ENCODE data around the gene ABCC8.
A peak's percentile ranks its signal among the peaks of the same experiment; 100 is the strongest.

The ABCC8 gene

DNA sequence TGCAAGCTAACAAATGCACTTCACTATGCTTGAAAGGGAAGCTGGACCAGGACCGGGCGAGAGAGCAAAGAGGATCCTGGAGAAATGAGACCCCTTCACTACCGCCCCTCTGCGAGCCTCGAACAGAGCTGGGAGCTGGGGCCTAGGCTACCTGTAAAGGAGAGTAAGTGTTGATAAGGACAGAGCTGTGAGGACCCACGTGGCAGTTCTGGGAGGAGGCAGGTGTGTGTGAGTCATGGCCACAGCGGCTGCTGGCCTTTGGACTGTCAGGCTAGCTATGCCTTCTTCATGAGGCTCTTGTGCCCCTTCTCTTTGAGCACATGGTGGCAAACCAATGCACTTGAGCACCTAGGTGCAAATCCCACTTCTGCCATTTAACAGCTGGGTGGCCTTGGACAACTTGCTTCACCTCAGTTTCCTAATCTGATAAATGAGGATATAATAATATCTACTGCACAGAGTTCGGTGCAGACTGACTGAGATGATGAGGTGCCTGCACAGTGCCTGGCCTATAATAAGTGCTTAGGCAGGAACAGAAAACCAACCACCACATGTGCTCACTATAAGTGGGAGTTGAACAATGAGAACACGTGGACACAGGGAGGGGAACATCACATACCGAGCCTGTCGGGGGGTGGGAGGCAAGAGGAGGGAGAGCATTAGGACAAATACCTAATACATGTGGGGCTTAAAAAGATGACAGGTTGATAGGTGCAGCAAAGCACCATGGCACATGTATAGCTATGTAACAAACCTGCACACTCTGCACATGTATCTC is 52.9 kb downstream of the ABCC8 start:
- DNase-seq = no peak

- DNase-seq = no peak
Observed at GRCh38 chr11:17421781-17422180, 54.9 kb downstream of the ABCC8 start.

GRCh38 chr11:17418444-17419081 is 58.1 kb downstream of the ABCC8 start:
- DNase-seq = no peak

DNA sequence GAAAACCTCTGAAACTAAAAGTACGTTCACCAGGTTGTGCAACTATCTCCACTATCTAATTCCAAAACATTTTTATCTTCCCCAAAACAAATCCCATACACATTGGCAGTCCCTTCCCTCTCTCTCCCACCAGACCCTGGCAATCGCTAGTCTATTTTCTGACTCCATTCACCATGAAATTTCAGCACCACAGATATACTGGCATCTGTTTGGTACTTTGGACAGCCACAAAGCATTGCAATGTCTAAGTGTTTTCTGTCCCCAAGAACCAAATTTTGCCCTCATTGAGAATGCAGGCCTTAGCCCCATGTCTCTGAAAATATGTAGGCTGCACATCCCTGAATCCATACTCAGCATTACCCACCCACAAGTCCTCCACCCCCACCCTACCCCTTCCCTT is 60.2 kb downstream of the ABCC8 start:
- no peak for DNase-seq

DNA sequence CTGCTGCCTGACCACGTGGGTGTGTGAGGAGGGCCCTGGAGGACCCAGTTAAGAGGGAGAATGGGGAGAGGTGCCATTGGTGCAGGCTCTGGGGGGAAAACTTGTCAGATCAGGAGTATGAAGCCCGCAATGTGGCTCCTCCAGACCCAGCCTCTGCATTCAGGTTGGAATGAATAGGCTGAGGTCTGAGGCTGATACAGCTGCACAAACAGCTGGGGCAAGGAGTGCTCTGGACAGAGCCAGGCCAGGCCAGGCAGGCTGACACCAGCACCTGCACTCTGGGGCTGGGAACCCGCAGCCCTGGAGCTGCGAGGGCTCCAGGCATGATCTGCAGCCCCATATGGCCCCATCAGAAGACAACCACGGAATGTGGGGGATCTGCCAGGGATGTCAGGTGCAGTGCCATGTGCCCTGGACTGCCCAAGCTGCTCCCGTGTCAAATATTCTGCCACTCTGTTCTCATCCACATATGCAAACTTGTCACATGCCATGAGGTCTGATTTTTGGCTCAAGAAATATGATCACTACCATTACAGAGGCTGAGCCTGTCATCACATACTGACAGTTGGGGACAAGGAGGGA is 61.0 kb downstream of the ABCC8 start:
- DNase-seq = no peak

DNA sequence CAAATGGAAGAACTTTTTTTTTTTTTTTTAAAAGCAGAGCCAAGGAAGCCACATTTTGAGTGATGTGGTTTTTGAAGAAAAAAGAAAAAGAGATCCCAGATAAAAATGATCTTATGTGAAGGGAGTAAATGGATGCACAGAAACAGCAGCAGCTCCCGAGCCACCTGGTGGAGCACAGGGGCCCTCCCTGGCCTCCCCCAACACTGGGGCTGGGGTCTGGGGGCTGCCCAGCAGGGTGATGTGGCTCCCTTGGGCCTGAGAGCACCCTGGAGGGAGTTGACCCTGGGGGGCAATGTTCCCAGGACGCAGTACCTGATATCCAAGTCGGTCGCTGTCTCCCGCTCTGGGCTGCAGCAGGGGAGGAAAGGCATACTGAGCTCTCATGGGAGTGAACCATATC is 61.7 kb downstream of the ABCC8 start:
- DNase-seq = no peak

DNA sequence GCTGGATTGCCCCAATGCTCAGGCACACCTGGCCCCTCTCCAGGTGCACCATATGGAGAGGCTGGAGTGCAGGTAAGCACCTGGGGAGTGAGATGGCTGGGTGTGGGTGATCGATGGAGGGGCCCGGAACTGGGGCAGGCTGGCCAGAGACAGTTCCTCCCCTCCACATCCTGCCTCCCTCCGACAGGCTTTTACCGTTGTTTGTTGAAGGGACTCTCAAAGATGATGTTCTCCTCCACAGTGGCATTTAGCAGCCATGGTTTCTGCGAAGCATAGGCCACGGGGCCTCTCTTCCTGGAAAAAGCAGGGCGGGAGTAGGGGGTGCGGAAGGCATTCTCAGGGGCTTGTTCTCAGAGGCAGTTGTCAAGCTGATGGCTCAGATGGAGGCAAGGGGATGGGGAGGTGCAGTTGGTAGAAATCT is 62.3 kb downstream of the ABCC8 start:
- DNase-seq = peak; percentile 98

DNA sequence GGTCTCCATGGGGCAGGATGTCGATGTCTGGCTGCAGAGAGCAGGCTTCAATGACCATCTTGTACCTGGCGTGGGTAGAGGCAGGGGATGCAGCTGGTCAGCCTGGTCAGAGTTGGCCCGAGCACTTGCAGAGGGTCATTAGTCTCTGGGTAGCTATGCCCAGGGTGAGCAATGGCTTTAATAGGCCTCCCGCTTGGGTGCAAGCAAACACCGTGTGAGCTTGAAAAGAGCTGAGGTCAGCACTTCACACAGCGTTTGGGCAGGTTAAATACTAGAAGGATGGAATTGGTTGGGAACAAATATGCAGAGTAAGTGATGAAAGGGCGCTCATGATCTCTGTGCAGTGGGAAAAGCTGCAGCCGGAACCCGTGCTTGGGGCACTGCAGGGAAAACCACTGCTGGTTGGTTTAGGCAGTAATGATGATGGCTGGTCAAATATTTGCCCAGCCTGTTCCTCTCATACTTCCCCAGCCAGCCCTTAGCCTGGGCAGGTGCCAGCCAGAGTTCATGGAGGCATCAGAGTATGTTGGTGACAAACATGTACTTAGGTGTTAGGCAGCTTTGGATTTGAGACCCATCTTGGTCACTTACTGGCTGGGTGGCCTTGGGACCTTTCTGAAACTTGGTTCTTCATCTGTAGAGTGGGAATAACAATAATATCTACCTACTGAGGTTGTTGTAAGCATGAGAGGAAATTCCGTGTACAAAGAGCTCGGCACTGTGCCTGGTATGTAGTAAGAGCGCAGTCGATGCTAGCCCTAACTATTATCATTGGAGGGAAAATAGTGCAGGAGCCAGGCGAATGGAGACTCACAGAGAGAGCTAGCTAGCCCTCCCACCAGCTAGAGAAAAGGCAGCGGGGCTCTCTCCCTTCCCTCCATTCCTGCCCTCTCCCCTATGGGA is 63.0 kb downstream of the ABCC8 start:
- DNase-seq = peak; percentile 98

- peak; percentile 78 for DNase-seq
Observed at GRCh38 chr11:17412488-17413180, 64.0 kb downstream of the ABCC8 start.

GRCh38 chr11:17411418-17411817 is 65.2 kb downstream of the ABCC8 start:
- no peak for DNase-seq

DNA sequence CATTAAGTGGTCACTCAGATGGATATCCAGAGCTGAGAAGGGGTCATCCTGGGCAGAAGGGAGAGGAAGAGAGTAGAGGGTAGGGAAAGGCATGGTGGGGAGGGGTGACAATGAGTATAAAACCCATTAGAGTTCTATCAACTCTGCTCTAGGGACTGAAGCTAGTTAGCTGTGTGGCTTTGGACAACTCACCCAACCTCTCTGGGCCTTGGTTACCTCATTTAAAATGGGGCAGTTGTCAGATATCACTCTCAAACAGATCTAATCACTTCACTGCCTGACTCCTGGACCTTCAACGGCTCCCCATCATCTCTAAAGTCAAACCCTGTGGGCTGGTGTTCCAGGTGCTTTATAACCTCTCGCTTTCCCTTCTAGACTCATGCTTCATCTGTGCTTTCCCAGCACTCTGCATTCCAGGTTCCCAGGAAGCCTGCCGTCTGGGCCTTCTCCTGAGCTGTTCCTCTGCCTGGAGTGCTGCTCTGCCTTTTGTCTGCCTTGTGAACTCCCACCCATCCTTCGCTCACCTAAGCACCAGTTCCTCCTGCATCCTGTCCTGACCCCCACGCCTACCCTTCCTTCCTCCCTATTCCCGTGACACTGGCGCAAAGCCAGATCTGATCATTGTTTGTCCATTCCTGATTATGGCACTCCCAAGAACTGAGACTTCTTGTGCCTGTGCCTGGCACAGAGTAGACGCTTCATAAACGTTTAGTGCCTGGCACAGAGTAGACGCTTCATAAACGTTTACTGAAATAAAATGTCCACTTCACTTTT is 65.9 kb downstream of the ABCC8 start:
- peak; percentile 63 for DNase-seq

GRCh38 chr11:17408641-17409040 is 68.0 kb downstream of the ABCC8 start:
- peak; percentile 68 for DNase-seq

GRCh38 chr11:17408026-17408425 is 68.6 kb downstream of the ABCC8 start:
- DNase-seq = no peak

DNA sequence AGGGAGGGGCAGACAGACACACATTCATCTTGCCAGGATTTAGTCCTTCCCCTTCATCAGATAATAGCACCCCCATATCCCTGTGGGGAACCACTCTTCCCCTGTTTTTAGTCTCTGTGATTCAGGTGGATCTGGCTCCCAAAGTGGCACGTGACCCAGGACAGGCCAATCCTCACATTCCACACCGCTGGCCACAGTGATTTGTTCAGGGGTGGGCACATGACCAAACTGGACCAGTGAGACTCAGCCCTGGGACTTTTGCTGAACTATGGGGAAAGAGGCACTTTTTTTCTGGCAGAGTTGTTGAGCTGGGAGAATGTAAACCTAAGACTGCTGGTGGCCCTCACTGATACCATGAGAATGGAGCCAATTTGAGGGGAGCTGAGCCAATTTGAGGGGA is 69.1 kb downstream of the ABCC8 start:
- DNase-seq = no peak

DNA sequence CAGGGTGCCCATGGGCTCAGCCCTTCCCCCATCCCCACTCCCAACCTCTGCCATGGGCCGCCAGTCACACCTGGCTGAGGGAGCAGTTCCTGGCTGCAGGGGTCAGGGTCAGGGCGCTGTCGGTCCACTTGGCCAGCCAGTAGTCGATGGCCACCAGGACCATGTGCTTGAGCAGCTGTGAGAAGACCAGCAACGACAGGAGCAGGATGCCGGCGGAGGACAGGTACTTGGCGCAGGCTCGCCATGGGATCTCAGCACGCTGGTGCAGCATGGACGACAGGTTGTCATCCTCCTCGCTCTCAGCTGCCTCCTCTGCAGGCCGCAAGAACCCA is 69.9 kb downstream of the ABCC8 start:
- DNase-seq = no peak

DNA sequence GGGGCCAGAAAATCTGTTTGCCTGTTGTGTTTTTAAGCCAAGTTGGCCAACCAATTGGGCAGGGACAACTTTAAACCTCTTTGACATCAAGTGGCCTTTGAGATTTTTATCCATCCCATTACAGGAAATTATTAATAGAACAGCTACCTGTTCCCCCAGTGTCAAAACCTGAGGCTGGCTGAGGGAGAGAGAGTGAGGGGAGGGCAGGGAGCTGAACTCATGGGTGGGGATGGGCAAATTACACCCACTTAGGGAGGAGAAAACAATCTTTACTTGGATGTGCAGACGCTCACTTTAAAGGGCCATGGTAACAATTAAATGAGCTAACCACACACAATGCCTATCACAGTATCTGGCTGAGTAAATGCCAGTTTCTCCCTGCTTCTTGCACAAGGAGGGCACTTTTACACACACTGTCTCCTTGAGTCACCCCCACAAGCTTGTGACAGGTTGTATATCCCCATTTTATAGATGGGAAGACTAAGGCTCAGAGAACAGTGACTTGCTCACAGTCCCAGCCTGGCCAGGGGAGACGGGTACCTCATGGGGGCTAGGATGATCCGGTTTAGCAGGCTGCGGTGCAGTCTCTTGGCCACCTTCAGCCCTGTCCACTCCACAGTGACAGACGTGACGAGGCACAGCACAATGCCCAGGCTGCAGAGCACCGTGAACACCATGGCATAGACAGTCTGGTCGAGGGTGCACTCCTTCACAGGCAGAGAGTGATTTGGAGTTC is 70.4 kb downstream of the ABCC8 start:
- no peak for DNase-seq

DNA sequence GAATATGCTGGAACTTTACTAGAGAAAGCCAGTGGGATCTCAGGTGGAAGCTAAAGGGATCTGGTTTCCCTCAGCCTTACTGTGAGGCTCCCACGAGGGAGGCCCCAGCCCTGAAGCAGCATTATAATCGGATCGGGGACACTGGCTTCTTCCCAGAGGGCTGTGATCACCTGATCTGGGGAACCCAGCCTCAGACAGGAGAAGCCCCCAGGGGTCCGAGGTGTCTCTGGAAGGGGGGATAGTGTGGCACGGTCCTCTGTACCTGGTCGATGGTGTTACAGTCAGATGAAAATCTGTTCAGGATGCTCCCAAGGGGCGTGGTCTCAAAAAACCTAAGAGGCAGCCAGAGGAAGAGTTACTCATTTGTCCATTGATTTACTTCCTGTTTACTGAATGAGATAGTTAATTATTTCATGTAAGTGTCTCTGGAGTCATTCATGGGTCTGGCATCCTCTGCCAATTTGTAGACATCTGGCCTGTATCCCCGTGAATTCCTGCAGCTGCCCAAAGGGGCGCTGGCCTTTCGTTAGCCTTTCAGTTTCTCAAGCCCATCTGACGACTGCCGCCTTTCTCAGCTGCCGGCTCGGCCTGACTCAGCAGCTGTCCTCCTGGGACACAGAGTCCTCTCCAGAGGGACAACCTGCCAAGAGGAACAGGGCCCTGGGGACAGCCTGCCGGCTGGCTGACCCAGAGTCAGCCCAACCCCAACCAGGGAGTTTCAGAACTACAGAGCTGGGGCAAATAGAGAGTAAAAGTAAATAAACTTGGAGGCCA is 71.2 kb downstream of the ABCC8 start:
- peak; percentile 46 for DNase-seq

DNA sequence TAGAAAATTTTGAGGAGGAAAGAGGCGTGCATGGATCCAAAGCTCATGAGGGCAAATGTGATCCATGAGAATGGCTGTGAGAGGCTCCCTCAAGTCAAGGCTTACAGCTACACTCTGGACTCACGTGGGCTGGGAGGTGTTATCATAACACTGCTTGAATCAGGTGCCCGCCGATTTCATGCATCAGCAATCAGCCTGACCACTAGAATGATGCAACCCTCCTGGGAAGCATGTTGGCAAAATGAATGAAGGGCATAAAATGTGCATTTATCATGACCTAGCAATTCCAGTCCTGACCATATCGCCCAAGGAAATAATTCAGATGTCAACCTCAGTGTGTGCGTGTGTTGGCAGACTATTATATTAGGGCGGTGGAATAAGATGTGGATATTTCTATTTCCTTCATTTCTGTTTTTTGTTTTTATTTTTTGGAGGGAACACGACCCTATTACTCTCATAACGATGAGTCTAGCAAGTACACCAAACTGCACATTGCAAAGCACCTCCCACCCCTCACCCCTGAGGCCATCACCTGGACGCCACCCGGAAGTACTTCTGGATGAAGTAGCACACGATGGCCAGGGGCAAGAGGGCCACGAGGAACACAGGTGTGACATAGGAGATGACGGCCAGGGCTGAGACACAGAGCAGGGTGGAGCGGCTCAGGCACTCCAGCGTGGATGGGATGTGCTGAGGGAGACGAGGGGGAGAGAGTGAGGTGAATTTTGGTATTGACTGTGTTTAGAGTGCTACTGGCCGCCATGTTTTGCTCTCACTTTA is 72.5 kb downstream of the ABCC8 start:
- no peak for DNase-seq

GRCh38 chr11:17402486-17402885 is 74.2 kb downstream of the ABCC8 start:
- no peak for DNase-seq

- DNase-seq = no peak
Observed at GRCh38 chr11:17401841-17402240, 74.8 kb downstream of the ABCC8 start.
